Measurements from ENCODE around the gene RAET1L.
A peak's percentile ranks its signal among the peaks of the same experiment; 100 is the strongest.
"Not testable (repeated sequence)": the region's sequence is repeated elsewhere in the genome, so short reads cannot be mapped to it uniquely, and the experiment has no call there.

The RAET1L gene
- total RNA-seq, result 0 reads per million in 2 donors

- DNase-seq, result no peak
Observed at GRCh38 chr6:150025201-150025917, at the start of gene RAET1L. Gene RAET1L, minus strand, starts transcription at chr6:150025532. Its CDS starts 61 bp downstream, at chr6:150025471.

GRCh38 chr6:150075034-150075421 is 49.7 kb upstream of the RAET1L start:
- DNase-seq, result no peak

- not testable (repeated sequence) for DNase-seq
Observed at GRCh38 chr6:150074396-150075033, 49.2 kb upstream of the RAET1L start.

- peak; percentile 29 for DNase-seq
Observed at GRCh38 chr6:150072201-150072600, 46.9 kb upstream of the RAET1L start.

GRCh38 chr6:150070236-150070818 is 45.0 kb upstream of the RAET1L start:
- no peak for DNase-seq

GRCh38 chr6:150069706-150070105 is 44.4 kb upstream of the RAET1L start:
- DNase-seq, result no peak

GRCh38 chr6:150068720-150069648 is 43.7 kb upstream of the RAET1L start, which contains the start of gene ULBP3:
Gene ULBP3, minus strand, starts transcription at chr6:150069121. Its CDS starts 55 bp downstream, at chr6:150069066.
- DNase-seq, result peak; percentile 50

- DNase-seq, result no peak
Observed at GRCh38 chr6:150068151-150068550, 42.8 kb upstream of the RAET1L start.

GRCh38 chr6:150065083-150065482 is 39.8 kb upstream of the RAET1L start:
- DNase-seq, result no peak

GRCh38 chr6:150063640-150064039 is 38.3 kb upstream of the RAET1L start:
- no peak for DNase-seq

GRCh38 chr6:150059973-150060372 is 34.6 kb upstream of the RAET1L start:
- DNase-seq, result not testable (repeated sequence)

- no peak for DNase-seq
Observed at GRCh38 chr6:150058986-150059385, 33.7 kb upstream of the RAET1L start.

GRCh38 chr6:150058231-150058792 is 33.0 kb upstream of the RAET1L start:
- DNase-seq, result no peak

- DNase-seq, result no peak
Observed at GRCh38 chr6:150057501-150057951, 32.2 kb upstream of the RAET1L start.

- no peak for DNase-seq
Observed at GRCh38 chr6:150056916-150057315, 31.6 kb upstream of the RAET1L start.

- no peak for DNase-seq
Observed at GRCh38 chr6:150056156-150056555, 30.8 kb upstream of the RAET1L start.

- DNase-seq, result no peak
Observed at GRCh38 chr6:150055131-150055530, 29.8 kb upstream of the RAET1L start.

- DNase-seq, result no peak
Observed at GRCh38 chr6:150053450-150053849, 28.1 kb upstream of the RAET1L start.

- no peak for DNase-seq
Observed at GRCh38 chr6:150050846-150051245, 25.5 kb upstream of the RAET1L start.

- no peak for DNase-seq
Observed at GRCh38 chr6:150048099-150048498, 22.8 kb upstream of the RAET1L start.

GRCh38 chr6:150046943-150047342 is 21.6 kb upstream of the RAET1L start:
- DNase-seq, result no peak

- no peak for DNase-seq
Observed at GRCh38 chr6:150044621-150045145, 19.4 kb upstream of the RAET1L start.
